Measurements from ENCODE around the gene SURF1. TPM values are rescaled to one million over a fixed set of nuclear protein-coding genes. Genes with fewer than 3 reads are reported as not detected.
A peak's percentile ranks its signal among the peaks of the same experiment; 100 is the strongest.

SURF1 gene
- total RNA-seq, 1 donor from 2014 or later, result 56.1 TPM

- H3K27ac Mint-ChIP-seq (ENCODE audit: unreplicated experiment), result peak overlapping the region; percentile 99
- DNase-seq, result no peak
- peak overlapping the region; percentile 97 for H3K4me3 Mint-ChIP-seq (ENCODE audit: unreplicated experiment)
- no peak for TF ChIP-seq CTCF (IDR thresholded peaks at IDR 0.05; ENCODE audit: partially characterized antibody, unreplicated experiment)
- peaks cover 17% of the 10 kb centered on the region for H3K36me3 Mint-ChIP-seq (ENCODE audit: unreplicated experiment)
- H3K27me3 Mint-ChIP-seq (ENCODE audit: unreplicated experiment), result peaks cover 10% of the 10 kb centered on the region
- H3K4me1 Mint-ChIP-seq (ENCODE audit: low read depth, unreplicated experiment), result peaks cover 20% of the 10 kb centered on the region
- peaks cover 16% of the 10 kb centered on the region for H3K9me3 Mint-ChIP-seq (ENCODE audit: unreplicated experiment)
Observed at GRCh38 chr9:133348718-133349573, 7.3 kb downstream of the SURF1 start.

- Mint-ChIP-seq H3K36me3 (ENCODE audit: unreplicated experiment) (peaks cover 17% of the 10 kb centered on the region), H3K27me3 (ENCODE audit: unreplicated experiment) (peaks cover 12% of the 10 kb centered on the region), H3K9me3 (ENCODE audit: unreplicated experiment) (peaks cover 16% of the 10 kb centered on the region), H3K4me3 (ENCODE audit: unreplicated experiment) (peak within 1 kb of the TSS; percentile 97), H3K27ac (ENCODE audit: unreplicated experiment) (peak within 1 kb of the TSS; percentile 99), H3K4me1 (ENCODE audit: low read depth, unreplicated experiment) (peaks cover 17% of the 10 kb centered on the region)
- TF ChIP-seq CTCF (IDR thresholded peaks at IDR 0.05; ENCODE audit: partially characterized antibody, unreplicated experiment), result no peak
- peak; percentile 91 for DNase-seq
Observed at GRCh38 chr9:133347985-133348717, 8.1 kb downstream of the SURF1 start, which contains the start of the genes MED22 and RPL7A. TSS of gene MED22 (minus strand) at chr9:133348131. CDS start at chr9:133346662, 1,469 bp downstream. TSS of gene RPL7A (plus strand) at chr9:133348218. CDS start at chr9:133348244, 26 bp downstream.

- H3K4me1 Mint-ChIP-seq (ENCODE audit: low read depth, unreplicated experiment), result peaks cover 17% of the 10 kb centered on the region
- no peak for TF ChIP-seq CTCF (IDR thresholded peaks at IDR 0.05; ENCODE audit: partially characterized antibody, unreplicated experiment)
- H3K27me3 Mint-ChIP-seq (ENCODE audit: unreplicated experiment), result peaks cover 12% of the 10 kb centered on the region
- H3K27ac Mint-ChIP-seq (ENCODE audit: unreplicated experiment), result peak overlapping the region; percentile 99
- peak overlapping the region; percentile 97 for H3K4me3 Mint-ChIP-seq (ENCODE audit: unreplicated experiment)
- DNase-seq, result peak; percentile 45
- peaks cover 16% of the 10 kb centered on the region for H3K9me3 Mint-ChIP-seq (ENCODE audit: unreplicated experiment)
- peaks cover 17% of the 10 kb centered on the region for H3K36me3 Mint-ChIP-seq (ENCODE audit: unreplicated experiment)
Observed at GRCh38 chr9:133347515-133347984, 8.7 kb downstream of the SURF1 start.

GRCh38 chr9:133346021-133346785 lies 10.1 kb downstream of the SURF1 start:
- Mint-ChIP-seq H3K9me3 (ENCODE audit: unreplicated experiment) (peaks cover 16% of the 10 kb centered on the region), H3K27me3 (ENCODE audit: unreplicated experiment) (peaks cover 12% of the 10 kb centered on the region), H3K36me3 (ENCODE audit: unreplicated experiment) (peaks cover 13% of the 10 kb centered on the region)

More at GRCh38 chr9:133346021-133346785, 10.1 kb downstream of the SURF1 start:
- no peak overlapping the region for H3K27ac Mint-ChIP-seq (ENCODE audit: unreplicated experiment)
- no peak for DNase-seq
- no peak for TF ChIP-seq CTCF (IDR thresholded peaks at IDR 0.05; ENCODE audit: partially characterized antibody, unreplicated experiment)
- peaks cover 18% of the 10 kb centered on the region for H3K4me1 Mint-ChIP-seq (ENCODE audit: low read depth, unreplicated experiment)
- H3K4me3 Mint-ChIP-seq (ENCODE audit: unreplicated experiment), result peak overlapping the region; percentile 95
